ENCODE data around the gene LHX8.
"Not testable (repeated sequence)": the region's sequence is repeated elsewhere in the genome, so short reads cannot be mapped to it uniquely, and the experiment has no call there.

LHX8 gene

DNA sequence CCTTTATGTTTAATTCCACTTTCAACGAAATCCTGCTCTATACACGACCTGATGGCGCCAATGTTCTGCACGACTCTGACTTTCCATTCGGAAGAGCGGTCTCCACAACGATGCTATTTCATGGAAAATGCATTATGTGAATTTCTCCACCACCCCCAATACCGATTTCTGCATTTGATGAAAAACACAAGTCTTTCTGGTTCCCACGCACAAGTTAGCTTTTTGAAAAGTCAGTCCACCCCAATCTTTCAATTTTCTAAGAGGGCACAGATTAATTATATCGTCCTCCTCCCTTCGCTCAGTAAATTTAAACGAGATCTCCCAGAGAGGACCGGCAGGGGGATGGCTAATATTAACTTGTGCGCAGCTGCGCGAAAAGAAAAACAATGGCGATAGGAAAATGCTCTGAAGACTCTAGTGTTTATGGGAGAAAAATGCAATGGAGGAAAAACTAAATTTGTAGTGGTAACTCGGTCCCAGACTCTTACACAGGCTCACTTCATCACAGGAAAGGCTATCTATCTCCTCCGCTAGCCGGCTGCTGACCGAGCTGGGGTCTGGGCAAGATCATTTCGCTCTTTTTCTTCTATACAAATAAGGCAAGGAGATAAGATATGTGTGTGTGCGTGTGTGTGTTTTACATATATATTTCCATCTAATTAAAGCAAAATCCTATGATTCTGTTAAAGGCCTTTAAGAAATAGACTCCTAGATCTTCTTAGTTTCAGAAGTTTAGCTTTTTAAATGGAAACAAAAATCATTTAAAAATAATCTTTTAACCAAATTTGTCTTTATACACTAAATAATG is 1.2 kb upstream of the LHX8 start:
- no peak for DNase-seq

DNA sequence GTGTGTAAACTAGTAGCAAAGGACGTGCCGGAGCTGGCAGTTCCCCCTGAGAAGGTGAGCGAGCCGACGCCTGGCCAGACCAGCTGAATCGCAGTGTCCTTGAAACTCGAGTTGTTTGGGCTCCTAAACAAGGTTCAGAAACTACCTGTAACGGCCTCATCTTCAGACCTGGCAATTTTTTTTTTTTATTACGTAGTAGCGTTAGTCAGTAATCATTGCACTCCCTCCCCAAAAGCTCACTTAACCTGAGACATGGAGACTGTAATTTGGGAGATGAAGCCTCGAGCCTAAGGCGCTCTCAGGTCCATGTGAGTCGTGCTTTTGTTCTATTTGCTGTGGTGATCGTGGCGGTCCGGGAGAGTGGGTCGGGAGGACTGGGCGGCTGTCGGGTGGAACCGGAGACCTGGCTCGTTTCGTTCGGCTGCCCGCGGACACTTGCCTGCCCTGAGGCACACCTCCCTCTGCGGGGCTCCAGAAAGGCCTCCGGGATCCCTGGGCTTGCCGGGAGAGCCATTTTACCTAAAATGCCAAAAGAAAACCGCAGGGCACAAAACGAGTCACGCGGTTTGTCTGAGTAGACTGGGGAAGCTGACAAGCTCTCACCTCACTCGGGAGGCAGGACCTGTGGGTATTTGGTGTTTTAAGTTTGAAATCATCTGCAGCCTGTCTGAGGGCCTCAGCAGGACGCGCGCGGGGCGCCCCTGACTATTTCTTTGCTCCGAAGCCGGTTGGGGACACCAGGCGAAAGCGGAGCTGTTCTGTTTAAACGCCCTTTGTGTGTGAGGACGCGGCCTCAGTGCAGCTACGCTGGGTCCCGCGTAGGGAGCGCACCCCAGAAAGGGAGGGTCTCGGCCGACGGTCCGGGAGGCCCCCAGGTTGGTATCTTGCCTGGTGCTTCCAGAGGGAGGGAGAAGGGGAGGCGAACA is 722 bp downstream of the LHX8 start:
- peak; percentile 83 for DNase-seq

DNA sequence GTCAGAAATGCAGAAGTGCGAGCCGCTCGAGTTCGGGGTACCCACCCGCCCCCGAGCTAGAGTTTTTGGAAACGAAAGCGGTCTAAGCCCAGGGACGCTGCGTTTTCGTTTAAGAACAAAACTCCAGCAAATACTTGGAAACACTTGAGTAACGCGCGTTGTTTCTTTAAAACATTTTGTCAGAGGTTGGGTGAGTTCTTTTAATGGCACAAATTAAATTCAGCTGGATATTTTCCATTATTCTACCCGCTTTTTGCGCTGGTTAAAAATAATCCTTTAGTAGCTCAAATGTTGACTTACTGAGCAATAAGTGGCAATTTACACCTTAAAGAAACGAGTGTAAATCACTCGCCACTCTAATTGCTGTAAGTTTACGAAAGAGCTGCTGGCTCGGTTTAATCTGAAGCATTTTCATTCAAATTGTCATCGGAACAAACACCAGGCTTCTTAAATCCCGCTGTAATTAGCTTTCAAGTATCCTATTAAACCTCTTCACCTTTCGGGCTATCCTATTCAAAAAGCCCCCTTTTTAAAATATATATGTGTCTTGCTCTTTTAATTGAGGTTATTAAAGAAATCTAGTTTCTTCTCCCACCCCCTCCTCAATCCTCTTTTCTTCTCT is 1.5 kb downstream of the LHX8 start:
- DNase-seq = no peak

DNA sequence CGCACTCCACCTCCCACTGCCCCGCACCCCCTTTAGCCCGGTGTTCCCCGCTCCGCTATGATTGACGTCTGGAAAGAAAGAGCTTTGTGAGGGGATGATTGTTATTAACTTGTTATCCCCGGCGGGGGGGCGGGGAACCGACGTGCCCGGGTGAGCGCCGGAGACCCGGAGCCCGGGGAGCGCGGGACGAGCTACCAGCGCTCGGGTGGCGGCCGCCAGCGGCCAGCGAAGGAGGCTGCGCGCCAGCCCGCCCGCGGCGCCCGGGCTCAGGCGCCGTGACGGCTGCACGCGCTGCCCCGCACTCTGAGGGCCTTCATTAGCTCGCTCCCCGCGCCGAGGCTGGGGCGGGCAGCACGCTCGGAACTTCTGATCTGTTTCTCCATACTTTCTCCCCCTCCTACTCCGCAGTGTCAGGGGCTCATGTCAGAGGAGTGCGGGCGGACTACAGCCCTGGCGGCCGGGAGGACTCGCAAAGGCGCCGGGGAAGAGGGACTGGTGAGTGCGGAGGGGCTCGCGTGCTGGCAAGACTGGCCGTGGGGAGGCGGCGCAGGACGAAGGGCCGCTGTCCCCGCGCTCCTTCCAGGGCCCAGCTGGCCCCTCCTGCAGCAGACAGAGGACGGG is 2.1 kb downstream of the LHX8 start:
- peak; percentile 81 for DNase-seq

DNA sequence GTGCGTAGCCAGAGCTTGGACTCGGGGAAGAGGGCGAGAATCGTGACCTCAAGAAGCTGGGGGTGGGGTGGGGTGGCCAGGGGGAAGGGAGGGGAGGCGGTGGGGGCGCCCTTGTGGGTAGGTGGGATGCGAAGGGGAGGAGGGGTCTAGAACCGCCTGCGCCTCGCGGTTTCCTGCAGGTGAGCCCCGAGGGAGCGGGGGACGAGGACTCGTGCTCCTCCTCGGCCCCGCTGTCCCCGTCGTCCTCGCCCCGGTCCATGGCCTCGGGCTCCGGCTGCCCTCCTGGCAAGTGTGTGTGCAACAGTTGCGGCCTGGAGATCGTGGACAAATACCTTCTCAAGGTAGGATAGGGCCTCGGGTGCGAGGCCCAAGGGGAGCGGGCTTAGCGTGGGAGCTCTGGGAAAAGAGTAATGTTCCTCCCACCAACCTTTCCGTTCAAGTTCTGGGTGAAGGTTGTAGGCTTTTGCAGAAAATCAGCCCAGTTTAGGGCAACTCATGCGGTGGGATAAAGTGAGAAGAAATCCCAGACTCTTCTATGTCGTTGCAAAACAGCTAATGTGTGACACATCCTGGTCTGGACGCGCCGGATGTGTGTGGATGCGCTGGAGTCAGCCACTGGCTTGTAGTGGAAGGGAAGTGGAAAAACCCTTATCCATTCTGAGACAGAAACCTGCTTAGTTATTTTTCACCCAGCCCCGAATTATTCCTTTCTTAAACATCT is 2.9 kb downstream of the LHX8 start:
- peak; percentile 82 for DNase-seq

DNA sequence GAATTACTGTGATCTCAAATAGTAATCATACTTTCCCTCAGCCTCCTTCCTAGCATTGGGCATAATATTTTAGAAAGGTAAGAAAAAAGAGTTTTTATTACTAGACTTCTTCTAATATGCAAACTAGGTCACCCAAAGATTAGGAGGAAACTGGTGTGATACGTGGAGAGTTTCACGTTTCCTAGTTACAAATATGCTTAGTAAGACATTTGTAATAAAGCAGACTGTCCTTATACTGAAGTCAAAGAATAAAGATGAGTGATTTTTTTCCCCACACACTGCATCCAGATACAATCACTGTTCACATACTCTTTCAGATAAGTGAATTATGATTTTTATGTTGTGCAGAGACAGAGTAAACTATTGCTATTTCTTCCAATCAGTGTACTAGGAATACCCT is 17.9 kb downstream of the LHX8 start:
- DNase-seq = no peak

DNA sequence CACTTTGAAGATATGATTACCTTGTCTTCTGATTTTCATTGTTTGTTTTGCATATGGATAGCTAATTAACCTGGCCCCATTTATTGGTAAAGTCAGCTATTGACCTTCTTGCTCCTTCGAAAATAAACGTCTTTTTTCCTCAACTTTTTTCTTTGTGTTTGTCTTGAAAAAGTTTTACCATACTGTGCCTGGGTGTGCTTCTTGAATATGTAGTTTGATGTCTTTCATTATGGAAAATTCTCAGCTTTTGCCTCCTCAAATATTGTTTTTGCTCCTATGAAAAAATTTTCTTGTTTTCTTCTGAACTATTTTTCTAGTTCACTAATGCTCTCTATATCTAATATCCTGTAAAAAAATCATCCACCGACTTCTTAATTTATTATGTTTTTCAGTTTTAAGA is 25.0 kb downstream of the LHX8 start:
- no peak for DNase-seq

DNA sequence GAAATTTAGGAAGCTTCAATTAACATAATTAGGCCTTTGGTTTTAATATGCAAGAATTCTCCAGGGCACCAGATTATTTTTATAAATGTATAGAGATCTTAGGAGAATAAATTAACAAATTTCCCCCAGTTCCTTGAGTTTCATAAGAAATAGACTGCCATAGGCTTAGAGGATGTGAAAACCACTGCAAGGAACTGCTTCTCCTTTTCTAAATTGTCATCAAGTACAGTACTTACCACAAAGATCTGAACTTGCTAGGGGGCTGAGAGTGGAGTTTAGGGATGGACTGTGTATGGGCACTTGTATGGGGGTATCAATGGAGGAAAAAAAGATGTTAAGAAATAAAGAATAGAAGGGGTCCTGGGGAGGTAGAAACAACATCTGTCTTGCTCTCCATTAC is 31.1 kb downstream of the LHX8 start:
- no peak for DNase-seq

DNA sequence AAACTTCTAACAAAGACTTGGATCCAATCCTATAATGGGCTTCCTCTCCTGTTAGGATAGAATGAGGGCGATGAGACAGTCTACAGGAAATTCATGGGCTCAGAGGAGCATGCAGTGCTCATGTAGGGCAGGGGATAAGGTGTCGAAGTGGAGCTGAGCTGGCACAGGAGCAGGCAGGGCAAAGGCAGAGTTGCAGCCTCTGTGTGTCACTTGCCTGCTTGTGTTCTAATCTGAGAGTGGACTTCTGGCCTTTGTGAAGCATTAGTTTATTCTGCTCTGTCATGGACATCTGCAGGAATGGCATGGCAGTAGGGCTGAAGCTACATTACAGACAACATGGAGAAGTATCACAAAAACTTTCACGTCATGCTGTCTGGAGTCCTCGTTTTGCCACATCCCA is 32.6 kb downstream of the LHX8 start:
- DNase-seq = no peak

DNA sequence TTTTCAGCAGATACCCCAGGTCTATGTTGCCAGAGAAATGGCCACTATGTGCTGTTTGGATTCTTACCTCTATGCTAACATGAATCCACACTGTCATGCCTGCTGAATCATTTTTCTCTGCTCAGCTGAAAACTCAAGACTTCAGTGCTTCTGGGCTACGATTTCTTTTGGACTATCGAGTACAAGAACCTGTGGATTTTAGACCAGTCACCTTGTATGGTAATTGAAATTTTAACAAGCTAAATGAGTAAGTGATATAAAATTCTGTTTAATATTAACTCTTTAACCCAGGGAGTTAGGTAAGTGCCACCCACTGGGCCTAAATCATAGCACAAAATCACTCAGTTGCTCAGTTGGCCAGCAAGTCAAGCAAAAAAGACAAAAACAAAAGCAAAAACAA is 35.8 kb downstream of the LHX8 start:
- DNase-seq = no peak

DNA sequence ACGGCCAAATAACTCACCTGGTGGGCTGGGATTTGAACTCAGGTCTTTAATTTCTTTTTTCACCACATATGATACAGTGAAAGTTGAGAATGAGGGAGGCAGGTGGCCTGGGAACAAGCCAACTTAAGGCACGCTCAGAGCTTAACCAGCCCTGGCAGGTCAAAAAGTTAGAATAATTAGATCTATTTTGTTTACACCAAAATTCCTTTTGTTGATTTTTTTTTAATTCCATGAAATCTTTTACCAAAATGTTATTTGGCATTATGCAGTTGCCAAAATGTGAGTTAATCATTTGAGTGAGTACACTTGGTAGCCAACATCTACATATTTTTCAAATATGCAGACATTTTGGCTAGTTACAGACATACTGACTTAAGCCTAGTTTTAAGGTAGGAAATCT is 36.8 kb downstream of the LHX8 start:
- DNase-seq = no peak

DNA sequence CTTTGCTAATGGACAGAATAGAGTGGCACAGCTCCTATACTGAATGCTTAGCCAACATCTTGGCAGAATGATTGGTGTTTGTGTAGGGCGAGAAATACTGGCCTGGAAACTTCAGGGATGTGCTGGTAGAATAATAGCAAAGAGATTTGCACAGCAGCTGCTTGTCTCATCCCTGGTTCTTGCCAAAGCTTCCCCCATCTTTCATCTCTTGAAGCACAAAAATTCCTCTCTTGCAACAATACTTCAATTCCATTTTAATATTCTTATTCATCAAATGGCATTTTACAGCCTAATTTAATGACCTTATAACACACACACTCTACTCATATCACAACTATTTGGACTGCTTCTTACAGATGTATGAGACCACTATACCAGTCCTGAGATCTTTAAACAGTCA is 37.7 kb downstream of the LHX8 start:
- no peak for DNase-seq

DNA sequence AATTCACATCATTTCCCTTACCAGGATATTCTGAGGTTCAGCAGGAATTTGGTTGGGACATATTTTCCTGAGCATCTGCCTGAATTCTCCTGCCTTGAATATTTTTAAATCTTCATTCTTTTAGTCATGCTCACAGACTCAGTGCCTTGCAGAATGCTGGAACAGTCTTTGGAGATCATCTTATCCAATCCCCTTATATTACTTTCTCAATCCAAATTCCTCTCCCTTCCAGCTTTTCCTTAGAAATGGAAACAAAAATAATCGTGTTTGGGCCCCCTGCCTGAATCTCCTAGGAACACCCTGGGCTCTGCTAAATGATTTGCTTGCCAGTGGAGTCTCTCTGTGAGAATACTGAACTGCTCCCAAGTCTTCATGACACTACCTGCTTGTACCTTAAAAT is 38.4 kb downstream of the LHX8 start:
- DNase-seq = no peak

DNA sequence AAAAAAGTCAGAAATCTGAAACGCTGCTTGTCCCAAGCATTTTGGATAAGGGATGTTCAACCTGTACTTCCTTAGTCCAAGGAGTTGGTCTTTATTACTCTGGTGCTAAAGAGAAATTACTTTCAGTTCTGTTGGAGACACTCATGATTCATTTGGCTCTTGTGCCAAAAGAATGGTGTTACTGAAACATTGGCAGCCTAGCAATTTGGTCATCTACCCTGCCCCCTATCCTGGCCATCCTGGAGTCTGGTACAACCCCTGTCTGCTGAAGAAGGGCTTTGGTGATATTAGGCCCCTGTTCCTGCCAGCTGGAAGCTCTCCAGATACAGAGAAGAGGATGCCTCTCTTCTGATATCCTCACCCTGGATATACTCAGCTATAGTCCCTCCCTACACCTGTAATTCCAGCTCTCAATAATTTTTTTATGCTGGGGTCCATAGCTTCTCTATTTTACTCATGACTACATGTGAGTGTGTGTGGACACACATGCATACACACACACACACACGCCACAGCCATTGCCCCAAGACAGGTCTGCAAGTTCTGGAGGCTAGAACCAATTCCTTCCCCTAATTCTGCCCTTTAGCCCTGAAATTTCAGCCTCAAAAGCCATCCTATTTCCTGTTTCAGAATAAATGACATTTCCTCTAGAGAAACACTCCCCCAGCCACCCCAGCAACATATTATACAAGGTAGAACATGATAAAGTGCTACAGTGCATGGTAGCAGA is 40.0 kb downstream of the LHX8 start:
- DNase-seq = no peak

DNA sequence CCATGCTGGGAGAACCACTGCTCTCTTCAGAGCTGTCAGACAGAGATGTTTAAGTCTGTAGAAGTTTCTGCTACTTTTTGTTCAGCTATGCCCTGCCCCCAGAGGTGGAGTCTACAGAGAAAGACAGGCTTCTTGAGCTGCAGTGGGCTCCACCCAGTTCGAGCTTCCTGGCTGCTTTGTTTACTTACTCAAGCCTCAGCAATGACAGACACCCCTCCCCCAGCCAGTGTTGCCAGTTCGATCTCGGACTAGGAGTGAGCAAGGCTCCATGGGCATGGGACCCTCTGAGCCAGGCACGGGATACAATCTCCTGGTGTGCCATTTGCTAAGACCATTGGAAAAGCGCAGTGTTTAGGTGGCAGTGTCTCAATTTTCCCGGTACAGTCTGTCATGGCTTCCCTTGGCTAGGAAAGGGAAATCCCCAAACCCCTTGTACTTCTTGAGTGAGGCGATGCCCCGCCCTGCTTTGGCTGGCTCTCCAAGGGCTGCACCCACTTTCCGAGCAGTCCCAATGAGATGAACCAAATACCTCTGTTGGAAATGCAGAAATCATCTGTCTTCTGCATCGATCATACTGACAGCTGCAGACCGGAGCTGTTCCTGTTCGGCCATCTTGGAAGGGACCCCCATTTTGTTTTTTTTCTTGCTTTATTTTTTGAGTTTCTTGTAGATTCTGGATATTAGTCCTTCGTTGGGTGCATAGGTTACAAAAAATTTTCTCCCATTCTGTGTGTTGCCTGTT is 47.2 kb downstream of the LHX8 start:
- not testable (repeated sequence) for DNase-seq

DNA sequence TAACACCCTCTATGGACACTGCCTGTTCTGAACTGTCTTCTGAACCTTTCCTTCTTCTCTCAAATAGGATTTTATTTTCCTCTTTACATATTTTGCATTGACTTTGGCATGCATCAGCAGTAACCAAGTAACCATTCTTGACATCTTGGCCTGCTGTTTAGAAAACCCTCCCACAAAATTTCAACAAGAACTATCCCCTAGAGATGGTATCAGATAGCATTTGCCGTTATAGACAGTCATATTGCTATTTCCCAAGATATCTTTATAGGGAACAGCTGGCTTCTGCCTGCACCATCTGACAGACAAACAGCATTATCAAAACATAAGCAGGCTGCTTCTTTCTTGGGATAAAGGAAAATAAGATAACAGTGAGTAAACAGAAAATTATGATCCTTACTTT is 54.7 kb downstream of the LHX8 start:
- no peak for DNase-seq

DNA sequence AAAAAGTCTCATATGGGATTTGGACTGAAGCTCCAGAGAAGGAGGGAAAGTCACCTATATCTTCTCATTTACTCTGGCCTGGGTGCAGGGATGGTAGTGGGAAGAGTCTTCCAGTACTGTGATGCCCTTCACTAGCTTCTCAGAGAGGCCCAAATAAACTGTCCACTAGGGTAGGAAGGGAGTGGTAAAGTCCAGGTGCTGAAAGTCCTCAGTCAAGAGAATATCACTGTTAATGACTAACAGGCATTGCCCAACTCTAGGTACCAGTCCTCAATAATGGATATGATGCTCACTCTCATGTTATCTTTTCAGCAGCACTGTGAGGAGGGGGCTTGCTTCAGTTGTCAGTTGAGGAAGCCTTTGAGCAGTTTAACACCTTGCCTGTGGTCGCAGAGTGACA is 64.0 kb downstream of the LHX8 start:
- no peak for DNase-seq

DNA sequence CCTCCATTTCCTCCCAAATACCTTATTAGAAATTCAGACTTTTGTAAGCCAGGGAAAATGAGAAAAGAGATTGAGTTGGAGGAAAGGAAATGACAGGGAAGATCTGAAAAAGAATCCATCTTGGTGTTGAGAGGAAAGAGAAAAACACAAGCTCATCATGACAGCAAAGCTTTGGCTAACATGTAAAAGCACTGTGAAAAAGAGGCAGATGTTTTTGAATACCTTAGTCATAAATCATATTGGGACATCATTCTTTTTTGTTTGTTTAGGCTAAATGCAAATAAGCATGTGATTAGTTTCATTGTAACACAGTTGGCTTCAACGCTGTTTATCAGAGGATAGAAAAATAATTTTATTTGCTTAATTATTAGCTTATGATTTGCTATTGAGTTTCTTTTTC is 64.6 kb downstream of the LHX8 start:
- no peak for DNase-seq

DNA sequence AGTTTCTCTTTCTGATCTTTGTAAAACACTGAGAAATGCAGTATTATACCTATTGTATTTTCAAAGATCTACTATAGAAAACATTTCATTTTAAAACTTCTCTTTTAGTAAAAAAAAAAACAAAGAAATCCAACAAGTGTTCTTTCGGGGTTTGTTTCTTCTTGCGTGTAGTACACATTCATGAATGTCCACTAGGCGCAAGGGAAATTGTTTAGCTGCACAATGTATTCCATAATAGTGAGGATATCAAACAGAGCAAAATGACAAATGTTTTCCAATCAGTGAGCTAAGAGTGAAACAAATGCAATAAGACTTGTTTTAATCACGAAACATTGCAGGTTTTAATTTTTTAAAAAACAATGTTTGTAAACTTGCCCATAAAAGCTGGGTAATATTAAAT is 68.6 kb downstream of the LHX8 start:
- DNase-seq = no peak

DNA sequence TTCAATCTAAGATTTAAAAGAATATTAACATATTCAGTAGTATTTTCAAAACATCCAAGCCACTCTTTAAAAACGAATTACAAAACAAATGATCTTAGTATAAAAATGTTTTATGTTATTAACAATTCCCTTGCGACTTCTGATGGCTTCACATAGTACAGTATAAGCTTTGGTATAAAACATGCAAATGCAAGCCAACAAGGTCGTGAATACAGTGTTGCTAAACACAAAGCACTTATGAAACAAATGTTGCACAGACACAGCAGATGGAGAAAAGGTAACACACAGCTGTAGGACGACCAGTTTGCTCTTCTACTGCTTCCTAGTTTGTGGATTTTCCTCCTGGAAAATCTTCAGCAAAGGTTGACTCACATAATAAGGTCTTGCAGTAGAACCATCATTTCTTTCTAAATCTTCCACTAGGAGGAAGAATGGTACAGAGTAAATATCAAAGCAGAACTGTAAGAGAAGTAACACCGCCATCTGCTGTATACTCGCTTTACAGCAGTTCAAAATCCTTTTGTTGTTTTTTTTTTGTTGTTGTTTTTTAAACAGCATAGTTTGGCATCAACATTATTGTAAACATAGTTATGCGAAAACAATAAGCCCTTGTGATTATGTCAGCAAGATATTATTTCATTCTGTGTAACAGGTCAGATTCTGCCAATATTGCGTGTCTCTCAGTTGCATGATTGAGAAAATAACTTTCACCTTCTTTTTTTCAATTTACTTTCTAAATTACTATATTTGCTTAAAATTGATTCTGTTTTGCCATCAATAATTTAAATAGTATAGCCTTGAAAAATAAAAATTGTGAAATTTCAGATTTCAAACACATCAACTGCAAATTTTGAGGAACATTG is 69.5 kb downstream of the LHX8 start:
- DNase-seq = no peak
